ENCODE results near the gene POGZ.
"Not testable (repeated sequence)": the region's sequence is repeated elsewhere in the genome, so short reads cannot be mapped to it uniquely, and the experiment has no call there.

The POGZ gene

GRCh38 chr1:151472856-151473731 lies 13.8 kb upstream of the POGZ start:
- peak in 2 of 3 experiments; percentile 8 to 9 for DNase-seq
- ATAC-seq (replicated peaks): peak; percentile 76
- peaks cover 7% of the 10 kb centered on the region for H3K36me3 Mint-ChIP-seq (ENCODE audit: insufficient read depth)
- H3K27ac Mint-ChIP-seq: peak overlapping the region; percentile 49 to 62
- no peaks in the 10 kb centered on the region for H3K9me3 Mint-ChIP-seq
- peaks cover 5 to 9% of the 10 kb centered on the region in 2 donors for H3K27me3 Mint-ChIP-seq
- peak overlapping the region; percentile 74 to 77 for H3K4me3 Mint-ChIP-seq
- H3K4me1 Mint-ChIP-seq (ENCODE audit: low read depth in 2 of 2): peaks cover 4% of the 10 kb centered on the region in 2 donors

- Mint-ChIP-seq H3K4me1 (ENCODE audit: low read depth in 2 of 2) (no peaks in the 10 kb centered on the region), H3K27ac (no peak overlapping the region)
These were observed 5.7 kb upstream of the POGZ start for GRCh38 chr1:151465026-151465425.

GRCh38 chr1:151461694-151462093 lies 2.4 kb upstream of the POGZ start:
- Mint-ChIP-seq H3K4me3 (no peak overlapping the region), H3K27ac (no peak overlapping the region), H3K36me3 (ENCODE audit: insufficient read depth) (peaks cover 36% of the 10 kb centered on the region), H3K9me3 (no peaks in the 10 kb centered on the region), H3K27me3 (peaks cover 30 to 36% of the 10 kb centered on the region in 2 donors), H3K4me1 (ENCODE audit: low read depth in 2 of 2) (peaks cover 12% of the 10 kb centered on the region in 2 donors)
- ATAC-seq (replicated peaks) (no peak), DNase-seq (no peak)

More at GRCh38 chr1:151465026-151465425, 5.7 kb upstream of the POGZ start:
- H3K9me3 Mint-ChIP-seq: no peaks in the 10 kb centered on the region
- DNase-seq (no peak), ATAC-seq (replicated peaks) (no peak)
- H3K4me3 Mint-ChIP-seq: no peak overlapping the region
- peaks cover 36 to 44% of the 10 kb centered on the region in 2 donors for H3K27me3 Mint-ChIP-seq
- peaks cover 10% of the 10 kb centered on the region for H3K36me3 Mint-ChIP-seq (ENCODE audit: insufficient read depth)

GRCh38 chr1:151458802-151459330 lies 428 bp downstream of the POGZ start:
- Mint-ChIP-seq H3K9me3 (no peaks in the 10 kb centered on the region), H3K4me1 (ENCODE audit: low read depth in 2 of 2) (peaks cover 16 to 23% of the 10 kb centered on the region in 2 donors), H3K27ac (peak overlapping the region; percentile 92 to 94), H3K4me3 (peak overlapping the region; percentile 81 to 83), H3K36me3 (ENCODE audit: insufficient read depth) (peaks cover 41% of the 10 kb centered on the region), H3K27me3 (peaks cover 18 to 24% of the 10 kb centered on the region in 2 donors)
- ATAC-seq (replicated peaks) (peak; percentile 53), DNase-seq (peak; percentile 56 to 58 (median 58))

- DNase-seq (peak; percentile 45 to 53 (median 49)), ATAC-seq (replicated peaks) (peak; percentile 61)
- Mint-ChIP-seq H3K36me3 (ENCODE audit: insufficient read depth) (peaks cover 41% of the 10 kb centered on the region), H3K27ac (peak overlapping the region; percentile 93 to 97), H3K27me3 (peaks cover 14 to 17% of the 10 kb centered on the region in 2 donors), H3K4me1 (ENCODE audit: low read depth in 2 of 2) (peaks cover 16 to 27% of the 10 kb centered on the region in 2 donors), H3K9me3 (no peaks in the 10 kb centered on the region), H3K4me3 (peak overlapping the region; percentile 90 to 92)
These were observed 1.1 kb downstream of the POGZ start for GRCh38 chr1:151457911-151458801.

GRCh38 chr1:151455966-151456365 lies 3.3 kb downstream of the POGZ start:
- ATAC-seq (replicated peaks): no peak
- peaks cover 16 to 27% of the 10 kb centered on the region in 2 donors for H3K4me1 Mint-ChIP-seq (ENCODE audit: low read depth in 2 of 2)
- H3K27ac Mint-ChIP-seq: peak overlapping the region in 1 of 2 donors; percentile 63
- peaks cover 43% of the 10 kb centered on the region for H3K36me3 Mint-ChIP-seq (ENCODE audit: insufficient read depth)
- no peak for DNase-seq
- no peaks in the 10 kb centered on the region for H3K27me3 Mint-ChIP-seq
- H3K4me3 Mint-ChIP-seq: peak overlapping the region in 1 of 2 donors; percentile 92
- H3K9me3 Mint-ChIP-seq: no peaks in the 10 kb centered on the region

- DNase-seq (no peak), ATAC-seq (replicated peaks) (no peak)
- H3K4me3 Mint-ChIP-seq: no peak overlapping the region
- H3K27ac Mint-ChIP-seq: no peak overlapping the region
- H3K4me1 Mint-ChIP-seq (ENCODE audit: low read depth in 2 of 2): peaks cover 16 to 32% of the 10 kb centered on the region in 2 donors
- peaks cover 38% of the 10 kb centered on the region for H3K36me3 Mint-ChIP-seq (ENCODE audit: insufficient read depth)
- no peaks in the 10 kb centered on the region for H3K27me3 Mint-ChIP-seq
- no peaks in the 10 kb centered on the region for H3K9me3 Mint-ChIP-seq
These were observed 4.1 kb downstream of the POGZ start for GRCh38 chr1:151455231-151455630.

- Mint-ChIP-seq H3K4me3 (no peak overlapping the region), H3K36me3 (ENCODE audit: insufficient read depth) (peaks cover 13% of the 10 kb centered on the region), H3K27ac (peak overlapping the region; percentile 66 to 67), H3K4me1 (ENCODE audit: low read depth in 2 of 2) (peaks cover 7 to 36% of the 10 kb centered on the region in 2 donors), H3K27me3 (no peaks in the 10 kb centered on the region), H3K9me3 (no peaks in the 10 kb centered on the region)
- ATAC-seq (replicated peaks) (no peak), DNase-seq (no peak)
These were observed 11.6 kb downstream of the POGZ start for GRCh38 chr1:151447696-151448095.

GRCh38 chr1:151444783-151445177 lies 14.5 kb downstream of the POGZ start:
- ATAC-seq (replicated peaks) (no peak), DNase-seq (no peak)
- Mint-ChIP-seq H3K9me3 (no peaks in the 10 kb centered on the region), H3K36me3 (ENCODE audit: insufficient read depth) (peaks cover 22% of the 10 kb centered on the region), H3K4me3 (no peak overlapping the region), H3K4me1 (ENCODE audit: low read depth in 2 of 2) (peaks cover 14 to 42% of the 10 kb centered on the region in 2 donors), H3K27me3 (no peaks in the 10 kb centered on the region), H3K27ac (peak overlapping the region in 1 of 2 donors; percentile 32)

GRCh38 chr1:151443846-151444782 lies 15.2 kb downstream of the POGZ start:
- Mint-ChIP-seq H3K36me3 (ENCODE audit: insufficient read depth) (peaks cover 28% of the 10 kb centered on the region), H3K9me3 (no peaks in the 10 kb centered on the region), H3K4me1 (ENCODE audit: low read depth in 2 of 2) (peaks cover 12 to 43% of the 10 kb centered on the region in 2 donors), H3K27me3 (no peaks in the 10 kb centered on the region), H3K27ac (peak overlapping the region in 1 of 2 donors; percentile 32), H3K4me3 (no peak overlapping the region)
- peak; percentile 100 for ATAC-seq (replicated peaks)
- DNase-seq: peak; percentile 71 to 82 (median 72)

GRCh38 chr1:151437396-151437795 lies 21.9 kb downstream of the POGZ start:
- not testable (repeated sequence) for DNase-seq, H3K27me3 Mint-ChIP-seq, H3K9me3 Mint-ChIP-seq
- Mint-ChIP-seq H3K4me1 (ENCODE audit: low read depth in 2 of 2) (peaks cover 26 to 49% of the 10 kb centered on the region in 2 donors), H3K27ac (peak overlapping the region; percentile 77 to 82), H3K4me3 (peak overlapping the region; percentile 48 to 50), H3K36me3 (ENCODE audit: insufficient read depth) (peaks cover 61% of the 10 kb centered on the region)
- ATAC-seq (replicated peaks): peak; percentile 14

GRCh38 chr1:151436985-151437384 lies 22.3 kb downstream of the POGZ start:
- Mint-ChIP-seq H3K36me3 (ENCODE audit: insufficient read depth) (peaks cover 57% of the 10 kb centered on the region), H3K27ac (peak overlapping the region; percentile 77 to 82), H3K27me3 (no peaks in the 10 kb centered on the region), H3K4me1 (ENCODE audit: low read depth in 2 of 2) (peaks cover 27 to 50% of the 10 kb centered on the region in 2 donors), H3K4me3 (peak overlapping the region; percentile 48 to 50), H3K9me3 (no peaks in the 10 kb centered on the region)
- ATAC-seq (replicated peaks) (peak; percentile 97), DNase-seq (no peak)

Data from effector memory CD8-positive, alpha-beta T cell (primary cell).